Measurements from ENCODE around the gene MAP2K6. TPM values are rescaled to one million over a fixed set of nuclear protein-coding genes. Genes with fewer than 3 reads are reported as not detected.

MAP2K6 gene
- total RNA-seq, 2 experiments from 2014 or later = 10.3 to 27.6 TPM

DNA sequence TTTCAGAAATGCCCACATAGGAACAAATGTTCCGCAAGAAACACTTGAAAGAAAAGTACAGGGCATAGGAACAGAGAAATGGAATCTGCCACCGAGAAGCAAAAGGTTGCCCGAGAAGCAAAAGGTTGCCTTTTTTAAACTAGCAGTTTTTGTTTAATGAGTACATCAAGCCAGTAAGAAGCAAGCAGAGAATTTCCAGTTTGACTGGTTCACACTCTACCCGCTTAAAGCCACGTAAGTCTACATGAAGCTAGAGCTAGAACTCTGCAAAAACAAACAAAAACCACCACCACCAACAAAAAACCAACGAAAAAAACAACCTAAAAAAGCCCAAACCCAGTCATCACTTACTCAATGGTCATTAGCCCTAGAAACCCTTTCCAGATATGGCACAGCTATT is 144.3 kb downstream of the MAP2K6 start:
- Histone ChIP-seq H3K79me2 (ENCODE audit: insufficient read depth, low read depth, low read length) (no peaks in the 10 kb centered on the region), H3K4me2 (ENCODE audit: low read length) (no peak overlapping the region), H4K20me1 (ENCODE audit: insufficient read depth, low read length) (no peaks in the 10 kb centered on the region), H3K9me2 (ENCODE audit: insufficient read depth, low read length) (no peaks in the 10 kb centered on the region), H3K27ac (ENCODE audit: low read depth, low read length, poor library complexity, severe bottlenecking) (no peak overlapping the region), H3K4me1 (ENCODE audit: insufficient read depth, low read length, poor library complexity, severe bottlenecking) (no peaks in the 10 kb centered on the region), H3K9me3 (ENCODE audit: low read length) (no peaks in the 10 kb centered on the region), H2AFZ (ENCODE audit: low read length) (no peak overlapping the region), H3K36me3 (ENCODE audit: insufficient read depth, low read length) (no peaks in the 10 kb centered on the region), H3K4me3 (ENCODE audit: low read depth, low read length, poor library complexity, severe bottlenecking) (no peak overlapping the region)
- ChIA-PET CTCF (ENCODE audit: unreplicated experiment) (no interaction called here), POLR2A (interaction anchor here (0.7 to 1.1 kb wide), 3 partner anchors 11 to 30 kb away, joined by 3 to 7 read pairs (median 4); no protein-coding TSS in a partner anchor)
- intact Hi-C loops (cut with micrococcal nuclease; ENCODE audit: unreplicated experiment) = no loop called here
- TF ChIP-seq, protein P1, sequence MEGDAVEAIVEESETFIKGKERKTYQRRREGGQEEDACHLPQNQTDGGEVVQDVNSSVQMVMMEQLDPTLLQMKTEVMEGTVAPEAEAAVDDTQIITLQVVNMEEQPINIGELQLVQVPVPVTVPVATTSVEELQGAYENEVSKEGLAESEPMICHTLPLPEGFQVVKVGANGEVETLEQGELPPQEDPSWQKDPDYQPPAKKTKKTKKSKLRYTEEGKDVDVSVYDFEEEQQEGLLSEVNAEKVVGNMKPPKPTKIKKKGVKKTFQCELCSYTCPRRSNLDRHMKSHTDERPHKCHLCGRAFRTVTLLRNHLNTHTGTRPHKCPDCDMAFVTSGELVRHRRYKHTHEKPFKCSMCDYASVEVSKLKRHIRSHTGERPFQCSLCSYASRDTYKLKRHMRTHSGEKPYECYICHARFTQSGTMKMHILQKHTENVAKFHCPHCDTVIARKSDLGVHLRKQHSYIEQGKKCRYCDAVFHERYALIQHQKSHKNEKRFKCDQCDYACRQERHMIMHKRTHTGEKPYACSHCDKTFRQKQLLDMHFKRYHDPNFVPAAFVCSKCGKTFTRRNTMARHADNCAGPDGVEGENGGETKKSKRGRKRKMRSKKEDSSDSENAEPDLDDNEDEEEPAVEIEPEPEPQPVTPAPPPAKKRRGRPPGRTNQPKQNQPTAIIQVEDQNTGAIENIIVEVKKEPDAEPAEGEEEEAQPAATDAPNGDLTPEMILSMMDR (conservative IDR thresholded peaks at IDR 0.05; ENCODE audit: low read length) = no peak
- no peak for TF ChIP-seq EZH2phosphoT487 (IDR thresholded peaks at IDR 0.05; ENCODE audit: borderline replicate concordance, low read depth, low read length)
- BruUV-seq (replicated peaks) = no TSS peak
- DNase-seq (ENCODE audit: low spot score) = no peak

DNA sequence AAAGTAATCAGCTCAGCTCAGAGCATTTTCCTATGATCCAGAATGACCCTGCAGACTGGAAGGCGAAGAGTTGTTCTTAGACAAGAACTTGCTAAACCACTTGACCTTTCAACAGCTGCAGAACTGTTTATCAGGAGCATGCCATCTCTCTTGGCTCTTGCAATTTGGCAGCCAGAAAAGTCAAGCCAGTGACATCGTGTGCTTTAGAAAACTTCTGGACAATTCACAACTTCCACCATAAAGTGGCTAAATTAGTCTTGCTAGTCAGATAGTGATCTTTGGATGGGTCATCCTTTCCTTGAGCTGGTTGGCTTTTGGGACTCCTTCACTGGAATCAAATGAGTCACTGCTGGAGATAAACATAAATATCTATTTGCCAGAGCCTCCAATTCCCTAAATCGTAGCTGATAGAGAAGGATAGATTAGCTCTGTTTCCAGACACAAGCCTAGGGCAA is 146.5 kb downstream of the MAP2K6 start:
- Histone ChIP-seq H3K9me2 (ENCODE audit: insufficient read depth, low read length) (no peaks in the 10 kb centered on the region), H3K4me2 (ENCODE audit: low read length) (no peak overlapping the region), H4K20me1 (ENCODE audit: insufficient read depth, low read length) (no peaks in the 10 kb centered on the region), H2AFZ (ENCODE audit: low read length) (no peak overlapping the region), H3K79me2 (ENCODE audit: insufficient read depth, low read depth, low read length) (no peaks in the 10 kb centered on the region), H3K36me3 (ENCODE audit: insufficient read depth, low read length) (no peaks in the 10 kb centered on the region), H3K27ac (ENCODE audit: low read depth, low read length, poor library complexity, severe bottlenecking) (no peak overlapping the region), H3K4me3 (ENCODE audit: low read depth, low read length, poor library complexity, severe bottlenecking) (no peak overlapping the region), H3K4me1 (ENCODE audit: insufficient read depth, low read length, poor library complexity, severe bottlenecking) (no peaks in the 10 kb centered on the region), H3K9me3 (ENCODE audit: low read length) (no peaks in the 10 kb centered on the region)
- ChIA-PET POLR2A (interaction anchor here (0.6 to 1.5 kb wide), 5 partner anchors 8 to 189 kb away, joined by 3 to 6 read pairs (median 4); no protein-coding TSS in a partner anchor), CTCF (ENCODE audit: unreplicated experiment) (no interaction called here)
- intact Hi-C loops (cut with micrococcal nuclease; ENCODE audit: unreplicated experiment) = loop anchor here (10.0 kb wide), 1 partner anchor 394 kb away; no protein-coding TSS in a partner anchor
- no peak for DNase-seq (ENCODE audit: low spot score)
- TF ChIP-seq, protein P1 (conservative IDR thresholded peaks at IDR 0.05; ENCODE audit: low read length) = no peak
- no peak for TF ChIP-seq EZH2phosphoT487 (IDR thresholded peaks at IDR 0.05; ENCODE audit: borderline replicate concordance, low read depth, low read length)
- no TSS peak for BruUV-seq (replicated peaks)

GRCh38 chr17:69561462-69561861 is 147.0 kb downstream of the MAP2K6 start:
- Histone ChIP-seq H4K20me1 (ENCODE audit: insufficient read depth, low read length) (no peaks in the 10 kb centered on the region), H3K79me2 (ENCODE audit: insufficient read depth, low read depth, low read length) (no peaks in the 10 kb centered on the region), H3K9me3 (ENCODE audit: low read length) (no peaks in the 10 kb centered on the region), H3K4me3 (ENCODE audit: low read depth, low read length, poor library complexity, severe bottlenecking) (no peak overlapping the region), H2AFZ (ENCODE audit: low read length) (no peak overlapping the region), H3K9me2 (ENCODE audit: insufficient read depth, low read length) (no peaks in the 10 kb centered on the region), H3K4me1 (ENCODE audit: insufficient read depth, low read length, poor library complexity, severe bottlenecking) (no peaks in the 10 kb centered on the region), H3K27ac (ENCODE audit: low read depth, low read length, poor library complexity, severe bottlenecking) (no peak overlapping the region), H3K36me3 (ENCODE audit: insufficient read depth, low read length) (no peaks in the 10 kb centered on the region), H3K4me2 (ENCODE audit: low read length) (no peak overlapping the region)
- intact Hi-C loops (cut with micrococcal nuclease; ENCODE audit: unreplicated experiment) = loop anchor here (10.0 kb wide), 1 partner anchor 393 kb away; no protein-coding TSS in a partner anchor
- ChIA-PET POLR2A (interaction anchor here (0.6 to 1.5 kb wide), 5 partner anchors 9 to 189 kb away, joined by 3 to 6 read pairs (median 4); no protein-coding TSS in a partner anchor), CTCF (ENCODE audit: unreplicated experiment) (no interaction called here)
- TF ChIP-seq, protein P1 (conservative IDR thresholded peaks at IDR 0.05; ENCODE audit: low read length) = no peak
- TF ChIP-seq EZH2phosphoT487 (IDR thresholded peaks at IDR 0.05; ENCODE audit: borderline replicate concordance, low read depth, low read length) = no peak
- no peak for DNase-seq (ENCODE audit: low spot score)
- BruUV-seq (replicated peaks) = no TSS peak

Data from OCI-LY7 (cell line).